Stimulated activated CD4-positive, alpha-beta T cell treated with anti-CD3 and anti-CD28 coated beads, TNF-alpha, amount 100 ng/mL, for 24 hours (primary cell): Measurements from ENCODE around the gene LONRF3.
"Not testable (repeated sequence)": the region's sequence is repeated elsewhere in the genome, so short reads cannot be mapped to it uniquely, and the experiment has no call there.

ENCODE experiments used
- DNase-seq, 3 experiments: peaks; one replicate each; pipeline ENCODE4 v3.0.0-alpha.2; 2020; ENCODE audit warnings: low read depth in 3 of 3

LONRF3 gene

GRCh38 chrX:118983513-118983912 lies 9.1 kb downstream of the LONRF3 start:
- no peak for DNase-seq

- no peak for DNase-seq
Observed at GRCh38 chrX:118988911-118989310, 14.5 kb downstream of the LONRF3 start.

DNA sequence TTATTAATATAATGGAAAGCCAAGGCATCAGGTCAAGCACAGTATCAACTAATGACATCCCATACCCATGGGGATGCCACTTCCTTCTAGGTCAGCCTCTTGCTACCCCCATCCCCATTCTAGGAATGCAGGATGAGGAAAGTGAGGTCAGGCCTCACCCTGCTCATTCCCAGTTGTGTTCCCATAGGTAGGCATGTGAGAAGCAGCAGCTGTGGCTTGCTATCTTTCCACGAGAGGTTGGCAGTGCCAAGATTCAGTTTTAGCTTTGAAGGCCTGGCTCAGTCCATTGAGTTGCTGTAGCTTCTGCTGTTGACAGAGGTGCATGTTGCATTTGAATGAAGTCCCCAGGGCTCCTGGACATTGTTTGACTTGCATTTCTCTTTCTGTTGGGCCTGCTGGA lies 15.5 kb downstream of the LONRF3 start:
- no peak for DNase-seq

- no peak for DNase-seq
Observed at GRCh38 chrX:118990512-118991227, 16.3 kb downstream of the LONRF3 start.

GRCh38 chrX:118992441-118993121 lies 18.2 kb downstream of the LONRF3 start:
- DNase-seq = not testable (repeated sequence)

- DNase-seq = no peak
Observed at GRCh38 chrX:119003462-119003861, 29.0 kb downstream of the LONRF3 start.

DNA sequence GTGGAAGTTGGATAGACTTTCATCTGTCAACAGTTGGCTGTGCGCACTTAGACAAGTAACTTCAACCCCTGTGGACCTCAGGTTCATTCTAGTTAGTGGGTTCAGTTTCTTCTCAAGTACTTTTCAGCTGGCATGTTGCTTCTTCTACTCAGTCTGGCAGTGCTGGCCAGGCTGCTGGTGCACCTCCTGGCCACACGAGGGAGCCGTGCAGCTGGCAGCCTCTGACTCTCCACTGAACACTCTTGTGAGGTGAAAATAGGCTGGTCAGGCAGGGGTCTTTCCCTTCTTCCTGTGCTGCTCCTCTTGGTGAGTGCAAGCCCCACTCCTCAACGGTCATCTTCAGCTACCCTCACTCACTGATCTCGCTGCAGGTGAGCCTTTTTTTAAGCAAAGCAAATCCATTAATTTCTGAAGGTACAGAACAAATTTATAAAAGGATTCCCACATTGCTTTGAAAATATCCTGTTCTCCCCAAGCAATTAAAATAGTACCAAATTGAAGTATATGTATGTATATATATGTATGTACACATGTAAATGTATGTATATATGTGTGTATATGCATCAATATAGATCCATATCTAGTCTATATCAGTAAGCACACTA lies 30.6 kb downstream of the LONRF3 start:
- peak in 2 of 3 experiments; percentile 1 to 26 for DNase-seq

DNA sequence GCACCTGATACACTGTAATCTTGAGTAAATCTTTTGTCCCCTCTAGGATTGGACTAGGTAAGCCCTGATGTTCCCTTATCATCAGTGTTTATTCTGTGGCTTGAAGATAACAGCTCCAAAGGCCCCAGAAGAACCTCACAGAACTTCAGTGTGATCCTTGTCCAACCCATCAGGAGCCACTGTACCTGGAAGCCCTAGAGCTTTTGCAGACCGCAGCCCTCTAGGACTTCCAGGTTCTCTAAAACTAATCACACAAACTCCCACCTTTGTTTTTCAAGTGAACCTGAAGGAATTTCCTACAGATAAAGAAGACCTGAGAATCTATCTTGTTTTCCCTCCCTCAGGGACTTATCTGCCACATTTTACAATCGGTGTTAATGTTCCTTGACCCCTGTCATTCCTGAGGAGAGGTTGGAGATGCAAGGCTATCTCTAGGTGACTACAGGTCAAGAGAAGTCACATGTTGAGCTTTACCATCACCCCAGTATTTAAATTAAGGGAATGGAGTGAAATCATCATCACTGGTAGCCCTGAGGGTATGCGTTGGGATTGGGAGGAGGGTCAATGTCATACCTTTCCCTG lies 32.9 kb downstream of the LONRF3 start:
- DNase-seq = no peak

- DNase-seq = peak in 1 of 3 experiments; percentile 19
Observed at GRCh38 chrX:119008110-119008744, 33.8 kb downstream of the LONRF3 start.

DNA sequence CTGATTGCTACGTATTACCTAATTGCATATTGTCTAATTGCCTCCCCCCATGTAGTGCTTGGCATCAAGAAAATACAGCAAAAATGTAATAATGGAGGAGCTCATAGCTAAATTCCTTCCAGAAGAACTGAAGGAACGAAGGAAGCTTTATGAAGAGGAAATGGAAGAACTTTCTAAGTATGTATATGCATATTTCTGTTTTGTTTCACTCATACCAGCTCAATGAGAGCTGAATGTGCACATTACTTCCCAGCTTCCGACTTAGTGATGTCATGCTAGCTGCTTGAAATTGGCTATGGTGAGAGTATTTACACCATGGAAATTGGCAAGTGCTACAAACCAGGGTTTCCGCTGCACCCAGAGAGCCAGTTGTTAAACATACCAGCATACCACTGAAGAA lies 34.7 kb downstream of the LONRF3 start:
- DNase-seq = no peak

- DNase-seq = no peak
Observed at GRCh38 chrX:119010491-119010890, 36.1 kb downstream of the LONRF3 start.

DNA sequence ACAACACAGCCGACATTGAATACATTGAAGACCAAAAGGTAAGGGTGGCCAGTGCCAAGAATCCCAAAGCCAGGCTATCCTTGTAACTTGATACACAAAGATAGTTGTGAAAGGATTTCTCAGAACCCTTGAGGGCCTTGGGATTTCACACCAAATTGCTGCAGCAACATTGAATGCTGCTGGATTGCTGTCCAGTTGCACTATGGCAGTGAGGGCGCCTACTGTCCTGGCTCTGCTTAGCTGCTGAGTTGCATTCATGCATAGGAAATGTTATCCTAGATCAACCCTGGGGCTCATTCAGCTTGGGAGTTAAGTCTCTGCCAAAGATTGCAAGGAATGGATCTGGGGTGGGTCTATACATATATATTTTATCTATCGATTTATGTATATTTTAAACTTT lies 38.7 kb downstream of the LONRF3 start:
- DNase-seq = no peak

- DNase-seq = peak; percentile 2 to 61 (median 5)
Observed at GRCh38 chrX:119015407-119016237, 41.2 kb downstream of the LONRF3 start.

GRCh38 chrX:119017077-119017476 lies 42.7 kb downstream of the LONRF3 start:
- DNase-seq = no peak

GRCh38 chrX:119025900-119026299 lies 51.5 kb downstream of the LONRF3 start:
- no peak for DNase-seq

GRCh38 chrX:119026344-119026743 lies 51.9 kb downstream of the LONRF3 start:
- DNase-seq = not testable (repeated sequence)

GRCh38 chrX:119027960-119028732 lies 53.7 kb downstream of the LONRF3 start:
- DNase-seq = not testable (repeated sequence)

- no peak for DNase-seq
Observed at GRCh38 chrX:119028733-119029330, 54.4 kb downstream of the LONRF3 start.

DNA sequence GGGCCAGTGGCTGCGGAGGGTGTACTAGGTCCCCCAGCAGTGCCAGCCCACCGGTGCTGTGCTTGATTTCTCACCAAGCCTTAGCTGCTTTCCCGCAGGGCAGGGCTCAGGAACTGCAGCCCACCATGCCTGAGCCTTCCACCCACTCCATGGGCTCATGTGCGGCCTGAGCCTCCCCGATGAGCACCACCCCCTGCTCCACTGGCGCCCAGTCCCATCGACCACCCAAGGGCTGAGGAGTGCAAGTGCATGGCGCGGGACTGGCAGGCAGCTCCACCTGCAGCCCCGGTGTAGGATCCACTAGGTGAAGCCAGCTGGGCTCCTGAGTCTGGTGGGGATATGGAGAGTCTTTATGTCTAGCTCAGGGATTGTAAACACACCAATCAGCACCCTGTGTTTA lies 55.2 kb downstream of the LONRF3 start:
- DNase-seq = not testable (repeated sequence)

DNA sequence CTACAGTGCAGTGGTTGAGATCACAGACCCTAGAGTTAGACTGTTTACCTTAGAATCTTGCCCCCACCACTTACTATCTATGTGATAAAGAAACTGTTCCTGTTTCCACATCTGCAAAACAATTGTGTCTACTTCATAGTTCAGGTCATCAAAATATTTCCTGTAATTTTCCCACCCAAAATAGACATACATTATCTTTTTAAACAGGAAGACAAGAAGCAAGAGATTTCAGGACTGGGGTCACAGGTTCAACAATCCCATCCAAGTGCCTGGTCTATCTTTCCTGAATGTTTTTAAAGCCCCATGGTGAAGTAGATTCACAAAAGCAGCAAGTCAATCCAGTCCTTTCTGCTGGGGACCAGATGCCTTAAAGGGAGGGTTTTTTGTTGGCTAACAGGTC lies 56.6 kb downstream of the LONRF3 start:
- no peak for DNase-seq
